ENCODE measurements around the gene JAGN1. TPM values are rescaled to one million over a fixed set of nuclear protein-coding genes. Genes with fewer than 3 reads are reported as not detected.
A peak's percentile ranks its signal among the peaks of the same experiment; 100 is the strongest.

Gene JAGN1
- total and polyA plus RNA-seq, 9 of the 15 experiments (the other 6 are each of a cell fraction or from before 2014, with no cell fraction given): 31.6 to 77.8 (median 40.3) TPM

GRCh38 chr3:9884555-9885165 lies 5.8 kb upstream of the JAGN1 start (continued):
- TF ChIP-seq, protein P1, sequence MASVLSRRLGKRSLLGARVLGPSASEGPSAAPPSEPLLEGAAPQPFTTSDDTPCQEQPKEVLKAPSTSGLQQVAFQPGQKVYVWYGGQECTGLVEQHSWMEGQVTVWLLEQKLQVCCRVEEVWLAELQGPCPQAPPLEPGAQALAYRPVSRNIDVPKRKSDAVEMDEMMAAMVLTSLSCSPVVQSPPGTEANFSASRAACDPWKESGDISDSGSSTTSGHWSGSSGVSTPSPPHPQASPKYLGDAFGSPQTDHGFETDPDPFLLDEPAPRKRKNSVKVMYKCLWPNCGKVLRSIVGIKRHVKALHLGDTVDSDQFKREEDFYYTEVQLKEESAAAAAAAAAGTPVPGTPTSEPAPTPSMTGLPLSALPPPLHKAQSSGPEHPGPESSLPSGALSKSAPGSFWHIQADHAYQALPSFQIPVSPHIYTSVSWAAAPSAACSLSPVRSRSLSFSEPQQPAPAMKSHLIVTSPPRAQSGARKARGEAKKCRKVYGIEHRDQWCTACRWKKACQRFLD (CRISPR knock-in tag; IDR thresholded peaks at IDR 0.05): 0 out of 2 replicates have a peak, but pooled peaks have one; percentile 29
- peak in 1 of 2 experiments; percentile 46; a peak in 1 of 4 replicates for TF ChIP-seq TBL1XR1 (IDR thresholded peaks at IDR 0.05; ENCODE audit: low read length in 2 of 2)
- TF ChIP-seq ZNF184 (CRISPR knock-in tag; IDR thresholded peaks at IDR 0.05): no peak
- no peak for TF ChIP-seq SRF (CRISPR knock-in tag; IDR thresholded peaks at IDR 0.05)
- 0 out of 2 replicates have a peak, but pooled peaks have one; percentile 59 for TF ChIP-seq HDAC2 (IDR thresholded peaks at IDR 0.05)
- no peak for TF ChIP-seq DIDO1 (tag; IDR thresholded peaks at IDR 0.05; ENCODE audit: low read depth)
- no peak for TF ChIP-seq SFPQ (IDR thresholded peaks at IDR 0.05; ENCODE audit: low read depth, low read length)
- TF ChIP-seq EHMT2 (IDR thresholded peaks at IDR 0.05): peak; percentile 23; the same call in 1 of the 2 replicates
- TF ChIP-seq RNF2 (IDR thresholded peaks at IDR 0.05): peak; percentile 59; the same call in 1 of the 2 replicates
- TF ChIP-seq POLR2AphosphoS5 (IDR thresholded peaks at IDR 0.05; ENCODE audit: control insufficient read depth, insufficient read depth, low read depth, low read length): peak; percentile 69; the same call in 1 of the 2 replicates
- no peak for TF ChIP-seq STAG1 (CRISPR knock-in tag; IDR thresholded peaks at IDR 0.05; ENCODE audit: borderline replicate concordance)
- TF ChIP-seq KLF6 (CRISPR knock-in tag; IDR thresholded peaks at IDR 0.05; ENCODE audit: borderline replicate concordance): no peak
- TF ChIP-seq, protein P2, sequence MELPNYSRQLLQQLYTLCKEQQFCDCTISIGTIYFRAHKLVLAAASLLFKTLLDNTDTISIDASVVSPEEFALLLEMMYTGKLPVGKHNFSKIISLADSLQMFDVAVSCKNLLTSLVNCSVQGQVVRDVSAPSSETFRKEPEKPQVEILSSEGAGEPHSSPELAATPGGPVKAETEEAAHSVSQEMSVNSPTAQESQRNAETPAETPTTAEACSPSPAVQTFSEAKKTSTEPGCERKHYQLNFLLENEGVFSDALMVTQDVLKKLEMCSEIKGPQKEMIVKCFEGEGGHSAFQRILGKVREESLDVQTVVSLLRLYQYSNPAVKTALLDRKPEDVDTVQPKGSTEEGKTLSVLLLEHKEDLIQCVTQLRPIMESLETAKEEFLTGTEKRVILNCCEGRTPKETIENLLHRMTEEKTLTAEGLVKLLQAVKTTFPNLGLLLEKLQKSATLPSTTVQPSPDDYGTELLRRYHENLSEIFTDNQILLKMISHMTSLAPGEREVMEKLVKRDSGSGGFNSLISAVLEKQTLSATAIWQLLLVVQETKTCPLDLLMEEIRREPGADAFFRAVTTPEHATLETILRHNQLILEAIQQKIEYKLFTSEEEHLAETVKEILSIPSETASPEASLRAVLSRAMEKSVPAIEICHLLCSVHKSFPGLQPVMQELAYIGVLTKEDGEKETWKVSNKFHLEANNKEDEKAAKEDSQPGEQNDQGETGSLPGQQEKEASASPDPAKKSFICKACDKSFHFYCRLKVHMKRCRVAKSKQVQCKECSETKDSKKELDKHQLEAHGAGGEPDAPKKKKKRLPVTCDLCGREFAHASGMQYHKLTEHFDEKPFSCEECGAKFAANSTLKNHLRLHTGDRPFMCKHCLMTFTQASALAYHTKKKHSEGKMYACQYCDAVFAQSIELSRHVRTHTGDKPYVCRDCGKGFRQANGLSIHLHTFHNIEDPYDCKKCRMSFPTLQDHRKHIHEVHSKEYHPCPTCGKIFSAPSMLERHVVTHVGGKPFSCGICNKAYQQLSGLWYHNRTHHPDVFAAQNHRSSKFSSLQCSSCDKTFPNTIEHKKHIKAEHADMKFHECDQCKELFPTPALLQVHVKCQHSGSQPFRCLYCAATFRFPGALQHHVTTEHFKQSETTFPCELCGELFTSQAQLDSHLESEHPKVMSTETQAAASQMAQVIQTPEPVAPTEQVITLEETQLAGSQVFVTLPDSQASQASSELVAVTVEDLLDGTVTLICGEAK (IDR thresholded peaks at IDR 0.05): no peak
- TF ChIP-seq, protein P2 (CRISPR knock-in tag; IDR thresholded peaks at IDR 0.05): no peak
- TF ChIP-seq ARNT (IDR thresholded peaks at IDR 0.05): peak in 1 of 2 experiments; percentile 49; a peak in 1 of 4 replicates

Data from K562 (cell line).